ENCODE data around the gene SAMD9. TPM values are rescaled to one million over a fixed set of nuclear protein-coding genes. Genes with fewer than 3 reads are reported as not detected.

Gene SAMD9
- total and polyA plus RNA-seq, 2 experiments from 2014 or later, result 0.17 TPM; not detected in 1

GRCh38 chr7:93138576-93138975 lies 20.8 kb upstream of the SAMD9 start:
- no peak overlapping the region for H3K4me3 ChIP-seq
- Mint-ChIP-seq H3K4me3 (no peak overlapping the region), H3K9me3 (no peaks in the 10 kb centered on the region), H3K27ac (no peak overlapping the region), H3K27me3 (ENCODE audit: insufficient read depth, low read depth, poor library complexity) (no peaks in the 10 kb centered on the region), H3K36me3 (ENCODE audit: low read depth) (no peaks in the 10 kb centered on the region), H3K4me1 (no peaks in the 10 kb centered on the region)
- H3K4me2 ChIP-seq, result no peak overlapping the region
- no peaks in the 10 kb centered on the region for H4K20me1 ChIP-seq (replicated peaks; ENCODE audit: insufficient read depth)
- no peak overlapping the region for H2AFZ ChIP-seq
- no peaks in the 10 kb centered on the region for H3K27me3 ChIP-seq (ENCODE audit: insufficient read depth)
- no peak overlapping the region for H3K27ac ChIP-seq (ENCODE audit: low read depth)
- H3K79me2 ChIP-seq (replicated peaks; ENCODE audit: insufficient read depth), result no peaks in the 10 kb centered on the region
- no peak for TF ChIP-seq ZNF462 (CRISPR knock-in tag; IDR thresholded peaks at IDR 0.05)
- TF ChIP-seq JUNB (IDR thresholded peaks at IDR 0.05; ENCODE audit: unreplicated experiment), result no peak
- no peak for TF ChIP-seq NANOG (IDR thresholded peaks at IDR 0.05; ENCODE audit: borderline replicate concordance)
- TF ChIP-seq STAT1 (IDR thresholded peaks at IDR 0.05; ENCODE audit: unreplicated experiment), result no peak
- no peak for TF ChIP-seq CREB1 (CRISPR knock-in tag; IDR thresholded peaks at IDR 0.05; ENCODE audit: low read depth)
- no peak for TF ChIP-seq EZH2phosphoT487 (IDR thresholded peaks at IDR 0.05; ENCODE audit: unreplicated experiment)
- TF ChIP-seq CTCF (conservative IDR thresholded peaks at IDR 0.05; ENCODE audit: low read depth in 2 of 2), result no peak
- no peak for TF ChIP-seq ETS1 (IDR thresholded peaks at IDR 0.05)
- TF ChIP-seq ZNF114 (CRISPR knock-in tag; IDR thresholded peaks at IDR 0.05), result no peak
- TF ChIP-seq ZNF331 (CRISPR knock-in tag; IDR thresholded peaks at IDR 0.05; ENCODE audit: low read depth), result no peak
- TF ChIP-seq REST (IDR thresholded peaks at IDR 0.05; ENCODE audit: unreplicated experiment), result no peak
- TF ChIP-seq EZH2 (IDR thresholded peaks at IDR 0.05; ENCODE audit: low read depth, unreplicated experiment), result no peak
- peaks cover 20% of the 10 kb centered on the region for H3K9me2 ChIP-seq (ENCODE audit: insufficient read depth)
- no peaks in the 10 kb centered on the region for H3K4me1 ChIP-seq (ENCODE audit: insufficient read depth)
- H3K36me3 ChIP-seq (ENCODE audit: insufficient read depth), result no peaks in the 10 kb centered on the region
- ATAC-seq (no peak), DNase-seq (ENCODE audit: low spot score) (no peak)
- no peaks in the 10 kb centered on the region for H3F3A ChIP-seq (replicated peaks; ENCODE audit: low read depth)
